SK-N-SH treated with all-trans-retinoic acid at 6 μM for 48 hours (cell line): Measurements from ENCODE around the gene SEC22A.

ENCODE experiments used
- ATAC-seq: fragments of 200-7000 bp; cut with Tn5 transposase; 3 replicates; pipeline ENCODE4 v1.9.1; 2020; ENCODE audit warnings: mild to moderate bottlenecking, moderate library complexity
- ARNTL ChIP-seq: fragments of 450-650 bp; formaldehyde crosslinking; IDR thresholded peaks from 2 replicates; pipeline ENCODE4 v1.5.0; 2020; ENCODE audit warnings: low read depth, mild to moderate bottlenecking, moderate library complexity, borderline replicate concordance
- CREB5 ChIP-seq: fragments of 250-450 bp; sonication (Bioruptor Pico); IDR thresholded peaks from 2 replicates; pipeline ENCODE4 v1.5.1; 2020; ENCODE audit warnings: low read depth, mild to moderate bottlenecking, moderate library complexity
- CSDC2 ChIP-seq: fragments of 250-450 bp; sonication (Bioruptor Pico); IDR thresholded peaks from 2 replicates; pipeline ENCODE4 v1.5.0; 2020; ENCODE audit warnings: mild to moderate bottlenecking, moderate library complexity
- ESRRG ChIP-seq: fragments of 250-450 bp; sonication (Bioruptor Pico); IDR thresholded peaks from 2 replicates; pipeline ENCODE4 v1.6.1; 2021; ENCODE audit warnings: mild to moderate bottlenecking
- OSR1 ChIP-seq: fragments of 250-450 bp; sonication (Bioruptor Pico); IDR thresholded peaks from 2 replicates; pipeline ENCODE4 v1.8.0; 2022; ENCODE audit warnings: moderate library complexity, mild to moderate bottlenecking, inconsistent platforms
- PPARA ChIP-seq: fragments of 250-450 bp; sonication (Bioruptor Pico); IDR thresholded peaks from 2 replicates; pipeline ENCODE4 v1.5.0; 2020; ENCODE audit warnings: mild to moderate bottlenecking, borderline replicate concordance
- SNAI2 ChIP-seq: fragments of 250-450 bp; sonication (Bioruptor Pico); IDR thresholded peaks from 2 replicates; pipeline ENCODE4 v1.5.0; 2020; ENCODE audit warnings: mild to moderate bottlenecking, moderate library complexity
- TCF4 ChIP-seq: fragments of 250-450 bp; sonication (Bioruptor Pico); IDR thresholded peaks from 2 replicates; pipeline ENCODE4 v1.8.0; 2021; ENCODE audit warnings: mild to moderate bottlenecking, moderate library complexity, borderline replicate concordance
- TOX ChIP-seq: fragments of 250-450 bp; sonication (Bioruptor Pico); IDR thresholded peaks from 2 replicates; pipeline ENCODE4 v1.8.0; 2021; ENCODE audit warnings: mild to moderate bottlenecking, moderate library complexity, borderline replicate concordance
- ZC3H10 ChIP-seq: fragments of 250-450 bp; sonication (Bioruptor Pico); IDR thresholded peaks from 2 replicates; pipeline ENCODE4 v1.5.1; 2021; ENCODE audit warnings: mild to moderate bottlenecking, moderate library complexity
- ZFP3 ChIP-seq: fragments of 250-450 bp; sonication (Bioruptor Pico); IDR thresholded peaks from 2 replicates; pipeline ENCODE4 v1.5.0; 2020; ENCODE audit warnings: mild to moderate bottlenecking, moderate library complexity
- ZFP30 ChIP-seq: fragments of 450-650 bp; formaldehyde crosslinking; IDR thresholded peaks from 2 replicates; pipeline ENCODE4 v1.5.0; 2022; ENCODE audit warnings: mild to moderate bottlenecking, moderate library complexity
- ZNF565 ChIP-seq: fragments of 450-650 bp; formaldehyde crosslinking; conservative IDR thresholded peaks from 2 replicates; pipeline ENCODE4 v1.5.0; 2020; ENCODE audit warnings: low read depth, mild to moderate bottlenecking, moderate library complexity
- TF ChIP-seq, protein P1 (sequence below): fragments of 250-450 bp; sonication (Bioruptor Pico); IDR thresholded peaks from 2 replicates; pipeline ENCODE4 v1.8.0; 2021; ENCODE audit warnings: low read depth, mild to moderate bottlenecking, moderate library complexity, borderline replicate concordance
- TF ChIP-seq, protein P2 (sequence below): fragments of 250-450 bp; sonication (Bioruptor Pico); IDR thresholded peaks from 2 replicates; pipeline ENCODE4 v1.5.1; 2021; ENCODE audit warnings: mild to moderate bottlenecking, moderate library complexity
- TF ChIP-seq, protein P3 (sequence below): fragments of 250-450 bp; sonication (Bioruptor Pico); IDR thresholded peaks from 2 replicates; pipeline ENCODE4 v1.5.0; 2020; ENCODE audit warnings: mild to moderate bottlenecking, moderate library complexity

The SEC22A gene

DNA sequence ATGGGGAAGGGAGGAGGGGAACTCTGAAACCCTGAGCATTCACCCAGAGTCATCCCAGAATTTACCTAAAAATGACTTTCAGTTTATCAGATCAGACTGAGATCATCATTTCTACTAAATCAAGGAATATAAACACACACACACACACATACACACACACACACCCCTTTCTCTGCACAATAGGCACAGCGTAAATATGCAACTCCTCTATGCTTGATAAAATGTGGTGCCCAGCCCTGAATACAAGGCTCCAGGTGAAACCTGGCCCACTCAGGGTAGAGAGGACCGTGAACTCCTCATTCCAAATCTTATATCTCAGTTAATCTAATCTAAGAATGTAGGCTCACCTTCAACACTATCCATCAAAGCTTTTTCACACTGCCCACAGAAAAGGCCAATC is 31.8 kb upstream of the SEC22A start (continued):
- TF ChIP-seq, protein P1, sequence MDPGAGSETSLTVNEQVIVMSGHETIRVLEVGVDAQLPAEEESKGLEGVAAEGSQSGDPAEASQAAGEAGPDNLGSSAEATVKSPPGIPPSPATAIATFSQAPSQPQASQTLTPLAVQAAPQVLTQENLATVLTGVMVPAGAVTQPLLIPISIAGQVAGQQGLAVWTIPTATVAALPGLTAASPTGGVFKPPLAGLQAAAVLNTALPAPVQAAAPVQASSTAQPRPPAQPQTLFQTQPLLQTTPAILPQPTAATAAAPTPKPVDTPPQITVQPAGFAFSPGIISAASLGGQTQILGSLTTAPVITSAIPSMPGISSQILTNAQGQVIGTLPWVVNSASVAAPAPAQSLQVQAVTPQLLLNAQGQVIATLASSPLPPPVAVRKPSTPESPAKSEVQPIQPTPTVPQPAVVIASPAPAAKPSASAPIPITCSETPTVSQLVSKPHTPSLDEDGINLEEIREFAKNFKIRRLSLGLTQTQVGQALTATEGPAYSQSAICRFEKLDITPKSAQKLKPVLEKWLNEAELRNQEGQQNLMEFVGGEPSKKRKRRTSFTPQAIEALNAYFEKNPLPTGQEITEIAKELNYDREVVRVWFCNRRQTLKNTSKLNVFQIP (CRISPR knock-in tag), result no peak
- TF ChIP-seq ESRRG (CRISPR knock-in tag) (no peak), ZNF565 (CRISPR knock-in tag) (no peak), ARNTL (CRISPR knock-in tag) (no peak)

DNA sequence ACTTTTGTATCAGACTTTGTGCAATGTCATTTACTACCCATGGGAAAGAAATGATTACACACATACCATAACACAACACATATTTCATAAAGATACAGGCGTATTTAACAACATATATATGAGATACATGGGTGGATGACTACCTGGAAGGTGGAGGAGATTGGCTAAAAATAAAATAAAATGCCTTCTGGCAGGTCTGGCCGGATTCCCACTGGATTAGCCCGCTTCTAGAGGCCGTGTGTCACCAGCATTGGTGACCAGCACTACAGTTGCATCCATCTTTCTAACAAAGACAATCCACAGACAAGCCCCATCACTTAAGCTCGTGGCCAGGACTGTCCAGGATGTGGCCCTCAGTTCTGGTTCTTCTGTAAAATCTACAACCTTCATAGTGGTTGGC is 21.0 kb upstream of the SEC22A start:
- no peak for ATAC-seq
- no peak for TF ChIP-seq ZNF565 (CRISPR knock-in tag)
- TF ChIP-seq, protein P2, sequence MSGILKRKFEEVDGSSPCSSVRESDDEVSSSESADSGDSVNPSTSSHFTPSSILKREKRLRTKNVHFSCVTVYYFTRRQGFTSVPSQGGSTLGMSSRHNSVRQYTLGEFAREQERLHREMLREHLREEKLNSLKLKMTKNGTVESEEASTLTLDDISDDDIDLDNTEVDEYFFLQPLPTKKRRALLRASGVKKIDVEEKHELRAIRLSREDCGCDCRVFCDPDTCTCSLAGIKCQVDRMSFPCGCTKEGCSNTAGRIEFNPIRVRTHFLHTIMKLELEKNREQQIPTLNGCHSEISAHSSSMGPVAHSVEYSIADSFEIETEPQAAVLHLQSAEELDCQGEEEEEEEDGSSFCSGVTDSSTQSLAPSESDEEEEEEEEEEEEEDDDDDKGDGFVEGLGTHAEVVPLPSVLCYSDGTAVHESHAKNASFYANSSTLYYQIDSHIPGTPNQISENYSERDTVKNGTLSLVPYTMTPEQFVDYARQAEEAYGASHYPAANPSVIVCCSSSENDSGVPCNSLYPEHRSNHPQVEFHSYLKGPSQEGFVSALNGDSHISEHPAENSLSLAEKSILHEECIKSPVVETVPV (CRISPR knock-in tag), result no peak
- TF ChIP-seq, protein P3, sequence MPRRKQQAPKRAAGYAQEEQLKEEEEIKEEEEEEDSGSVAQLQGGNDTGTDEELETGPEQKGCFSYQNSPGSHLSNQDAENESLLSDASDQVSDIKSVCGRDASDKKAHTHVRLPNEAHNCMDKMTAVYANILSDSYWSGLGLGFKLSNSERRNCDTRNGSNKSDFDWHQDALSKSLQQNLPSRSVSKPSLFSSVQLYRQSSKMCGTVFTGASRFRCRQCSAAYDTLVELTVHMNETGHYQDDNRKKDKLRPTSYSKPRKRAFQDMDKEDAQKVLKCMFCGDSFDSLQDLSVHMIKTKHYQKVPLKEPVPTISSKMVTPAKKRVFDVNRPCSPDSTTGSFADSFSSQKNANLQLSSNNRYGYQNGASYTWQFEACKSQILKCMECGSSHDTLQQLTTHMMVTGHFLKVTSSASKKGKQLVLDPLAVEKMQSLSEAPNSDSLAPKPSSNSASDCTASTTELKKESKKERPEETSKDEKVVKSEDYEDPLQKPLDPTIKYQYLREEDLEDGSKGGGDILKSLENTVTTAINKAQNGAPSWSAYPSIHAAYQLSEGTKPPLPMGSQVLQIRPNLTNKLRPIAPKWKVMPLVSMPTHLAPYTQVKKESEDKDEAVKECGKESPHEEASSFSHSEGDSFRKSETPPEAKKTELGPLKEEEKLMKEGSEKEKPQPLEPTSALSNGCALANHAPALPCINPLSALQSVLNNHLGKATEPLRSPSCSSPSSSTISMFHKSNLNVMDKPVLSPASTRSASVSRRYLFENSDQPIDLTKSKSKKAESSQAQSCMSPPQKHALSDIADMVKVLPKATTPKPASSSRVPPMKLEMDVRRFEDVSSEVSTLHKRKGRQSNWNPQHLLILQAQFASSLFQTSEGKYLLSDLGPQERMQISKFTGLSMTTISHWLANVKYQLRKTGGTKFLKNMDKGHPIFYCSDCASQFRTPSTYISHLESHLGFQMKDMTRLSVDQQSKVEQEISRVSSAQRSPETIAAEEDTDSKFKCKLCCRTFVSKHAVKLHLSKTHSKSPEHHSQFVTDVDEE (CRISPR knock-in tag), result no peak
- no peak for TF ChIP-seq ZC3H10 (CRISPR knock-in tag)
- TF ChIP-seq, protein P1 (CRISPR knock-in tag), result no peak

- TF ChIP-seq ZFP3 (no peak), SNAI2 (no peak), OSR1 (CRISPR knock-in tag) (no peak), ZFP30 (CRISPR knock-in tag) (no peak), ZNF565 (CRISPR knock-in tag) (no peak), CREB5 (CRISPR knock-in tag) (no peak), CSDC2 (CRISPR knock-in tag) (no peak), TOX (CRISPR knock-in tag) (no peak)
- TF ChIP-seq, protein P3 (CRISPR knock-in tag), result no peak
- ATAC-seq, result no peak
These were observed 15.0 kb upstream of the SEC22A start for GRCh38 chr3:123186695-123187094.

GRCh38 chr3:123188058-123188457 is 13.7 kb upstream of the SEC22A start:
- TF ChIP-seq OSR1 (CRISPR knock-in tag), result no peak
- TF ChIP-seq PPARA (CRISPR knock-in tag), result no peak
- no peak for TF ChIP-seq TCF4 (CRISPR knock-in tag)
- no peak for TF ChIP-seq SNAI2
- TF ChIP-seq ZC3H10 (CRISPR knock-in tag), result no peak
- no peak for TF ChIP-seq ZFP30 (CRISPR knock-in tag)
- no peak for TF ChIP-seq CREB5 (CRISPR knock-in tag)
- no peak for ATAC-seq
